ENCODE measurements around the gene AP1S3.
A peak's percentile ranks its signal among the peaks of the same experiment; 100 is the strongest.

Gene AP1S3

DNA sequence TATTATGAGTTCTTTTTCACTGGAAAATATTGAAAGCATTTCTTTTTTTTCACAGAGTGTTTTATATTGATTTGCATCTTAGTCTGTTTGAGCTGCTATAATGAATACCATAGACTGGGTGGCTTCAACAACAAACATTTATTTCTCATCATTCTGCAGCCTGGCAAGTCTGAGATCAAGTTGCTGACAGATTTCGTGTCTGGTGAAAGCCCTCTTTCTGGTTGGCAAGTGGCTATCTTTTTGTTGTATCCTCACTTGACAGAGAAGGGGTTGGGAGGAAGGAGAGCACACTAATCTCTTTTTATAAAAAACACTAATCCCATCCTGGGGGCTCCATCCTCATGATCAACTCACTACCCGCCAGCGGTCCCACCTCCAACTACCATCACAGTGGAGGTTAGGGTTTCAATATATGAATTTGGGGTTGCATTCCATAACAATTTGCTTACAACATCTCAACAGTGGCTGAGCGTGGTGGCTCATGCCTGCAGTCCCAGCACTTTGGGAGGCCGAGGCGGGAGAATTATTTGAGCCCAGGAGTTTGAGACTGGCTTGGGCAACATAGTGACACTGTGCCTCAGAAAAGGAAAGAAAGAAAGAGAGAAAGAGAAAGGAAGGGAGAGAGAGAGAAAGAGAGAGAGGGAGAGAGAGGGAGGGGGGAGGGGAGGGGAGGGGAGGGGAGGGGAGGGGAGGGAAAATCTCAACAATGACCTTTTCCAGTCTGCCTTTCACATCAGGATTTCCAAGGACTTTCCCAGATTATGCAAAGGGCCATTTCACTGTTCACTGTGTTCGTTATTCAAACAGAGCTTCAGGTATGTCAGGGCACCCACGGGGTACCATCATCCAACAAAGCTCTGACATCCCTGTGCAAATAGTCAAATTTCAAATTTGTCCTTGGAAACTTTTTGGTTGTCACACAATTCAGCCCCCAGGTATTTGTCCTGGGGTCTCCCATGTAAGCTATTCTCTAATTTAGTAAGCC, 111.1 kb downstream of the AP1S3 start:
- H3K4me3 ChIP-seq (ENCODE audit: low read depth, low read length) = no peak overlapping the region
- TF ChIP-seq, protein P1, sequence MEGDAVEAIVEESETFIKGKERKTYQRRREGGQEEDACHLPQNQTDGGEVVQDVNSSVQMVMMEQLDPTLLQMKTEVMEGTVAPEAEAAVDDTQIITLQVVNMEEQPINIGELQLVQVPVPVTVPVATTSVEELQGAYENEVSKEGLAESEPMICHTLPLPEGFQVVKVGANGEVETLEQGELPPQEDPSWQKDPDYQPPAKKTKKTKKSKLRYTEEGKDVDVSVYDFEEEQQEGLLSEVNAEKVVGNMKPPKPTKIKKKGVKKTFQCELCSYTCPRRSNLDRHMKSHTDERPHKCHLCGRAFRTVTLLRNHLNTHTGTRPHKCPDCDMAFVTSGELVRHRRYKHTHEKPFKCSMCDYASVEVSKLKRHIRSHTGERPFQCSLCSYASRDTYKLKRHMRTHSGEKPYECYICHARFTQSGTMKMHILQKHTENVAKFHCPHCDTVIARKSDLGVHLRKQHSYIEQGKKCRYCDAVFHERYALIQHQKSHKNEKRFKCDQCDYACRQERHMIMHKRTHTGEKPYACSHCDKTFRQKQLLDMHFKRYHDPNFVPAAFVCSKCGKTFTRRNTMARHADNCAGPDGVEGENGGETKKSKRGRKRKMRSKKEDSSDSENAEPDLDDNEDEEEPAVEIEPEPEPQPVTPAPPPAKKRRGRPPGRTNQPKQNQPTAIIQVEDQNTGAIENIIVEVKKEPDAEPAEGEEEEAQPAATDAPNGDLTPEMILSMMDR (conservative IDR thresholded peaks at IDR 0.05; ENCODE audit: low read depth, low read length) = no peak
- no peak for DNase-seq (ENCODE audit: low read depth)

DNA sequence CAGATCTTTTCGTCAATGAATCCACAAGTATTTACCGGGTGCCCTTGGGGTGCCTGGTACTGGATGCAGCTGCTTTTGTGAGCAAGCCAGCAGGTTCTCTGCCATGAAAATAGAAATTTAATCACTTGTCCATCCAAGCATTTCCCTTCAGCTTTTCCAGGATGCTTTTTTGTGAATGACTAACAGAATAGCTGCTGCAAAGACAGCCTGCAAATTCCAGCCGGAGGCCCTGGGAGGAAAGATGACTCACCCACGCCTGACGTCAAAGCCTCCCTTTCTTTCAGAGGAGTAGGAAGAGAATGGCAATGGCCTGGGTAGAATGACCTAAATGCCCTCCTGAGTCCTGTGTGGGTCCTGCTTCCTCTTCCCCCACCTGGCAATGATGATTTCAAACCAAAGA, 111.9 kb downstream of the AP1S3 start:
- peak; percentile 96 for DNase-seq (ENCODE audit: low read depth)
- no peak overlapping the region for H3K4me3 ChIP-seq (ENCODE audit: low read depth, low read length)
- TF ChIP-seq, protein P1 (conservative IDR thresholded peaks at IDR 0.05; ENCODE audit: low read depth, low read length) = no peak

DNA sequence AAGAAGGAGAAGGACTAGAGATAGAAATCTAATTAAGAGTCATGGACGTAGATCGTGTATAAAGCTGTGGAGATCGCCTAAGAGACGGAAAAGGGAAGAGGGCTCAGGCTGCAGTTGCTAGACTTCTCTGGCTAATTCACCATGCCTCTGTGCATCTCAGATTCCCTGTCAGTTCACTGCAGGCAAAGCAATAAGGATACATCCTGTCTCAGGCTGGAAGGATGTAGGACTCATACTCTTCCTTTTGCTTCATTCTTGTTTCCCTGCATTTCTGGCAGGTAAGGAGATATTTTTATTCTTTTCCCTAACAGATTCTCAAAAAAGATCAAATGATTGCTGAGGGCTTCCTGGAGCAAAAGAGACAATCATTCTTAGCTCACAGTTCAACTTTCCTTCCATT, 112.5 kb downstream of the AP1S3 start:
- TF ChIP-seq, protein P1 (conservative IDR thresholded peaks at IDR 0.05; ENCODE audit: low read depth, low read length) = no peak

DNA sequence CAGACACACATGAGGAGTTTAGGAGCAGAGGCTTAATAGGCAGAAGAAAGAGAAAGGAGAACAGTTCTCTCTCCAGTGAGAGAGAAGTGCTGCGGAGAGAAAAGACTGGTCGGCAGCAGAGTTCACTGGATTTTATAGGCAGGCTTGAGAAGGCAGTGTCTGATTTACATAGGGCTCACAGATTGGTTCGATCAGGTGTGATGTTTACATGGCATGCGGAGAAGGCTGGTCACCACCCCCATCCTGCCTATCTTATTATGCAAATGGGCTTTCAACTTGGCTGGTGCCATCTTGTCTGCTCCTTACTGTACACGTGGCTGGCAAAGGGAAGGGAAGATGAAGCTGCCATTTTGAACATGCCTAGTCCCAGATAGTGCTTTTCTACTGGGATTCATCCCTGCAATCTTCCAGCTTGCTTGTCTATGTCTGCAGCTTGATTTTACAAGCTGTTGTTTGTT, 113.4 kb downstream of the AP1S3 start:
- TF ChIP-seq, protein P1 (conservative IDR thresholded peaks at IDR 0.05; ENCODE audit: low read depth, low read length) = no peak
- DNase-seq (ENCODE audit: low read depth) = no peak
- no peak overlapping the region for H3K4me3 ChIP-seq (ENCODE audit: low read depth, low read length)

More for the DNA sequence above, 112.5 kb downstream of the AP1S3 start:
- DNase-seq (ENCODE audit: low read depth) = peak; percentile 17
- H3K4me3 ChIP-seq (ENCODE audit: low read depth, low read length) = no peak overlapping the region

DNA sequence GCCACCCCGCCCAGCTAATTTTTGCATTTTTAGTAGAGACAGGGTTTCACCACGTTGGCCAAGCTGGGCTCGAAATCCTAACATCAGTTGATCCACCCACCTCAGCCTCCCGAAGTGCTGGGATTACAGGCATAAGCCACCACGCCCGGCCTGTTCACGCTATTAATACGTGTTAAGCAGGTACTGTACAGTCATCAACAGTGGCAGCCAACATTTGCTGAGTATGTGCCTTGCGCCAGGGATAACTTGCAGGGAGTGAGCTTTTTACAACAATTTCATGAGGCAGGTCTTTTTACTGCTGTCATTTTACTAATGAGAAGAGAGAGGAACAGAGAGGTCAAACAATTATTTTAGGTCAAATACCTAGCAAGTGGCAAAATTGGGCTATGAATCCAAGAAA, 115.2 kb downstream of the AP1S3 start:
- TF ChIP-seq, protein P1 (conservative IDR thresholded peaks at IDR 0.05; ENCODE audit: low read depth, low read length) = no peak
- H3K4me3 ChIP-seq (ENCODE audit: low read depth, low read length) = no peak overlapping the region
- DNase-seq (ENCODE audit: low read depth) = no peak

DNA sequence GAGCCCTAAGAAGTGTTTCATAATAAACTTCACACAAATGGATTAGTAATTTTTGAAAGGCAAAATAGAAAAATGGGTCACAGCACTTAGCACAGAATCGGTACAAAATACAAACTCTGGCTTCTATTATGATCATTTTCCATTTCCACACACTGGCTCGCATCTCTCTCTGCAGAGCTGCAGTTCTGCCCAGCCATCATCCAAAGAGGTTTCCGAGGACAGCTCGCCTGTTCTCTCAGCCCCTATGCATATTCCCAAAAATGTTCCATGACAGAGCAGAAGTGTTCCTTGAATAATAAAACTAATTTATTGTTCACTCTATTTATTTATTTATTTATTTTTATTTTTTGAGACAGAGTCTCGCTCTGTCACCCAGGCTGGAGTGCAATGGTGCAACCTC, 115.6 kb downstream of the AP1S3 start:
- DNase-seq (ENCODE audit: low read depth) = no peak
- TF ChIP-seq, protein P1 (conservative IDR thresholded peaks at IDR 0.05; ENCODE audit: low read depth, low read length) = no peak

More for the DNA sequence above, 115.6 kb downstream of the AP1S3 start:
- no peak overlapping the region for H3K4me3 ChIP-seq (ENCODE audit: low read depth, low read length)
